ENCODE data around the gene STX4. TPM values are rescaled to one million over a fixed set of nuclear protein-coding genes. Genes with fewer than 3 reads are reported as not detected.

Gene STX4
- total and polyA plus RNA-seq, 9 of the 15 experiments (the other 6 are each of a cell fraction or from before 2014, with no cell fraction given): 3.2 to 48.0 (median 21.5) TPM

DNA sequence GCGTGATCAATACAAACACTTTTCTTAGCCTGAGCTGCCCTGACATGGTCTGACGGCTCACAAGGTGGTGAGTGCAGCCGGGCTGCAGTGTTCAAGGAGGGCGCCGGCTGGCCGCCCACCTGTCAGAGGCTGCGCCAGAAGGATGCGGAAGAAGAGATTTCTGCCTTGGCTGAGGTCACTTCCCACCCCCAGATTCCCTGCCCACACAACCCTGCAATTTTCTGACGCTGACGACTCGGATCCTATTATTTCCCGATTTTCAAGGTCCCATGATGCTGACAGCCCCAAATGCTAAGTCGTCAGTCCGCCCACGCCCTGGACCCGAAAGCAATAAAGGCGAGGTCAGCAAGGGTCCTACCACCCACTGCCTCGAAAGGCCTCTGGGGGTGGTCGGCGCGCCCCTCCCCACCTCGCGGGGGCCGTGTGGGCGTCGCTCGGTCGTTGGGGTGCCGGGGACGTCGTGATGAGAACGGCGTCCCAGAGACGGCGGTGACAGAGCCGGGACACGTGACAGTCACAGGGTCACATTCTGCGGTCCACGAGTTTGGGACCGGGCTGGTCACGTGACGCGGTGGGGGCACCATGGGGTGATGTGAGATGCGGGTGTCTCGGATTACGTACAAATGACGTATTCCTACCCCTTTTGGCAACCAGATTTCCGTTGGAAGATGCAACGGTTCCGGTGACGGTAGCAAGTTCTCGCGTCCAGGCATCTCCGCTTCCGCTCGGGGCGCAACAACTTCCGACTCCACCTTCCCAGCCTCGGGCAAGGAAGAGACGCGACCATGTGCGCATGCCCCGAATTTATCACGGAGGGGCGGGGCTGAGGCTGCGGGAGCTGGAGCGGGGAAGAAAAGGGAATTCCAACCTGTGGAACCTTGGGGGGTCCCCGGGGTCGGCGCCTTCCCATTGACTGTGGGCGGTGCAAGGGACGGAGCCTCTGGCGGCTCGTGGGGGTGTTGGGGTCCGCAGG, at the start of gene STX4 (continued):
- TF ChIP-seq SFPQ (IDR thresholded peaks at IDR 0.05; ENCODE audit: low read depth, low read length) (no peak), ELF2 (CRISPR knock-in tag; IDR thresholded peaks at IDR 0.05) (no peak), CHD1 (IDR thresholded peaks at IDR 0.05; ENCODE audit: low read length) (peak; percentile 43), FUS (optimal IDR thresholded peaks at IDR 0.05; ENCODE audit: low read depth, low read length) (no peak), ZFP1 (CRISPR knock-in tag; IDR thresholded peaks at IDR 0.05) (no peak), IRF1 (CRISPR knock-in tag; IDR thresholded peaks at IDR 0.05; ENCODE audit: borderline replicate concordance) (no peak), TRIM28 (IDR thresholded peaks at IDR 0.05) (peak; percentile 66; the same call in 1 of the 2 replicates), MITF (IDR thresholded peaks at IDR 0.05) (peak; percentile 98), FOXM1 (IDR thresholded peaks at IDR 0.05; ENCODE audit: low read depth) (no peak), FOXM1 (CRISPR knock-in tag; IDR thresholded peaks at IDR 0.05; ENCODE audit: low read depth) (peak; percentile 52; the same call in 1 of the 2 replicates), C11orf30 (IDR thresholded peaks at IDR 0.05; ENCODE audit: low read depth) (peak; percentile 76), GTF2E2 (tag; IDR thresholded peaks at IDR 0.05) (no peak), ZNF239 (CRISPR knock-in tag; IDR thresholded peaks at IDR 0.05) (no peak), RBM22 (IDR thresholded peaks at IDR 0.05; ENCODE audit: low read depth, low read length, poor library complexity, severe bottlenecking) (no peak), THRAP3 (IDR thresholded peaks at IDR 0.05; ENCODE audit: borderline replicate concordance) (no peak), RHOXF2B (CRISPR knock-in tag; conservative IDR thresholded peaks at IDR 0.05) (no peak), RNF2 (IDR thresholded peaks at IDR 0.05) (peak; percentile 87)
- TF ChIP-seq, protein P1, sequence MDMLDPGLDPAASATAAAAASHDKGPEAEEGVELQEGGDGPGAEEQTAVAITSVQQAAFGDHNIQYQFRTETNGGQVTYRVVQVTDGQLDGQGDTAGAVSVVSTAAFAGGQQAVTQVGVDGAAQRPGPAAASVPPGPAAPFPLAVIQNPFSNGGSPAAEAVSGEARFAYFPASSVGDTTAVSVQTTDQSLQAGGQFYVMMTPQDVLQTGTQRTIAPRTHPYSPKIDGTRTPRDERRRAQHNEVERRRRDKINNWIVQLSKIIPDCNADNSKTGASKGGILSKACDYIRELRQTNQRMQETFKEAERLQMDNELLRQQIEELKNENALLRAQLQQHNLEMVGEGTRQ (CRISPR knock-in tag; IDR thresholded peaks at IDR 0.05): peak; percentile 99
- TF ChIP-seq, protein P2, sequence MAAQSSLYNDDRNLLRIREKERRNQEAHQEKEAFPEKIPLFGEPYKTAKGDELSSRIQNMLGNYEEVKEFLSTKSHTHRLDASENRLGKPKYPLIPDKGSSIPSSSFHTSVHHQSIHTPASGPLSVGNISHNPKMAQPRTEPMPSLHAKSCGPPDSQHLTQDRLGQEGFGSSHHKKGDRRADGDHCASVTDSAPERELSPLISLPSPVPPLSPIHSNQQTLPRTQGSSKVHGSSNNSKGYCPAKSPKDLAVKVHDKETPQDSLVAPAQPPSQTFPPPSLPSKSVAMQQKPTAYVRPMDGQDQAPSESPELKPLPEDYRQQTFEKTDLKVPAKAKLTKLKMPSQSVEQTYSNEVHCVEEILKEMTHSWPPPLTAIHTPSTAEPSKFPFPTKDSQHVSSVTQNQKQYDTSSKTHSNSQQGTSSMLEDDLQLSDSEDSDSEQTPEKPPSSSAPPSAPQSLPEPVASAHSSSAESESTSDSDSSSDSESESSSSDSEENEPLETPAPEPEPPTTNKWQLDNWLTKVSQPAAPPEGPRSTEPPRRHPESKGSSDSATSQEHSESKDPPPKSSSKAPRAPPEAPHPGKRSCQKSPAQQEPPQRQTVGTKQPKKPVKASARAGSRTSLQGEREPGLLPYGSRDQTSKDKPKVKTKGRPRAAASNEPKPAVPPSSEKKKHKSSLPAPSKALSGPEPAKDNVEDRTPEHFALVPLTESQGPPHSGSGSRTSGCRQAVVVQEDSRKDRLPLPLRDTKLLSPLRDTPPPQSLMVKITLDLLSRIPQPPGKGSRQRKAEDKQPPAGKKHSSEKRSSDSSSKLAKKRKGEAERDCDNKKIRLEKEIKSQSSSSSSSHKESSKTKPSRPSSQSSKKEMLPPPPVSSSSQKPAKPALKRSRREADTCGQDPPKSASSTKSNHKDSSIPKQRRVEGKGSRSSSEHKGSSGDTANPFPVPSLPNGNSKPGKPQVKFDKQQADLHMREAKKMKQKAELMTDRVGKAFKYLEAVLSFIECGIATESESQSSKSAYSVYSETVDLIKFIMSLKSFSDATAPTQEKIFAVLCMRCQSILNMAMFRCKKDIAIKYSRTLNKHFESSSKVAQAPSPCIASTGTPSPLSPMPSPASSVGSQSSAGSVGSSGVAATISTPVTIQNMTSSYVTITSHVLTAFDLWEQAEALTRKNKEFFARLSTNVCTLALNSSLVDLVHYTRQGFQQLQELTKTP (IDR thresholded peaks at IDR 0.05; ENCODE audit: low read depth in 1 of 2, partially characterized antibody in 2 of 2): peak in 1 of 2 experiments; percentile 91

All from K562 (cell line).